Measurements from ENCODE around the gene ADNP2.

DNA sequence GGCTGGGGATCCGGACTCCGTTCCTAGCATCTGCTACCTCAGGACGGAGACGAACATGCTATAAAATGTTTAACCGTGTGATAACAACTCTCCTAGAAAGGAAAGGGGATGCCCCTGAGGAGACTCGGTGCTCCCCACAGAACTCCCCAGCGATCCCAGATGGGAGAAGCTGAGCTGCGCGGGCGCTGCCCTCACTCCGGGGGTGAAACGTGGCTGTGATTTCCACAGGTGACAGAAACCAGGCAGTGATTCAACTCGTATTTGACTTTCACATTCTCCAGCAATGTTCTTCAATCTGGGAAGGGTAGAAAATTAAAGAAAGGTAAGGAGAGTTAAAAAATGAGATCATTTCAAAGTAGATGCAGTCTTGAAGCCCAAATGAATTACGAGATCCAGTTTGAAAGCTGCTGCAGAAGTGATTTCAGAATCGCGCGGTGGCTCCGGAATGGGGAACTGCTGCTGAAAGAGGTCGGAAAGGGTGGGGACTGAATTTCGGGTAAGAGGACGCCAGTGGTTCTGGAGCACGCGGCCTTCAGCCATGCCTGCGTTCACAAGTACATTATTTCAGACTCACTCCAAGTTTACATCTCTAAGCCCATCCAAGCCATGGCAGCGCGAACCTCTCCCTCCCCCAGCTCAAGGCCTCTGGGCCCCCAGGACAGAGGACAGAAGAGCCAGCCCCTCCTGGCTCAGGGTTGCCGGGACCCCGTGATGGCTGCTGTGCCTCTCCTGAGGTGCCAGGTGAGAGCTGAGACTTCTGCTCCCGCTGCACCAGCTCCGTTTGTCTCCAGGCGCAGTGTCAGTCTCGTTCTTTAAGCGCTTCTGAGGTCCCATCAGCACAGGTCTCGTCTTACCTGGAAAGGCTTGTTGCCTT is 39.5 kb downstream of the ADNP2 start:
- TF ChIP-seq, protein P1, sequence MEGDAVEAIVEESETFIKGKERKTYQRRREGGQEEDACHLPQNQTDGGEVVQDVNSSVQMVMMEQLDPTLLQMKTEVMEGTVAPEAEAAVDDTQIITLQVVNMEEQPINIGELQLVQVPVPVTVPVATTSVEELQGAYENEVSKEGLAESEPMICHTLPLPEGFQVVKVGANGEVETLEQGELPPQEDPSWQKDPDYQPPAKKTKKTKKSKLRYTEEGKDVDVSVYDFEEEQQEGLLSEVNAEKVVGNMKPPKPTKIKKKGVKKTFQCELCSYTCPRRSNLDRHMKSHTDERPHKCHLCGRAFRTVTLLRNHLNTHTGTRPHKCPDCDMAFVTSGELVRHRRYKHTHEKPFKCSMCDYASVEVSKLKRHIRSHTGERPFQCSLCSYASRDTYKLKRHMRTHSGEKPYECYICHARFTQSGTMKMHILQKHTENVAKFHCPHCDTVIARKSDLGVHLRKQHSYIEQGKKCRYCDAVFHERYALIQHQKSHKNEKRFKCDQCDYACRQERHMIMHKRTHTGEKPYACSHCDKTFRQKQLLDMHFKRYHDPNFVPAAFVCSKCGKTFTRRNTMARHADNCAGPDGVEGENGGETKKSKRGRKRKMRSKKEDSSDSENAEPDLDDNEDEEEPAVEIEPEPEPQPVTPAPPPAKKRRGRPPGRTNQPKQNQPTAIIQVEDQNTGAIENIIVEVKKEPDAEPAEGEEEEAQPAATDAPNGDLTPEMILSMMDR (IDR thresholded peaks at IDR 0.05), result no peak
- no peak for TF ChIP-seq POLR2AphosphoS5 (IDR thresholded peaks at IDR 0.05; ENCODE audit: low read depth, low read length)
- no peak for TF ChIP-seq TCF7L2 (IDR thresholded peaks at IDR 0.05; ENCODE audit: low read depth, low read length)
- TF ChIP-seq, protein P2, sequence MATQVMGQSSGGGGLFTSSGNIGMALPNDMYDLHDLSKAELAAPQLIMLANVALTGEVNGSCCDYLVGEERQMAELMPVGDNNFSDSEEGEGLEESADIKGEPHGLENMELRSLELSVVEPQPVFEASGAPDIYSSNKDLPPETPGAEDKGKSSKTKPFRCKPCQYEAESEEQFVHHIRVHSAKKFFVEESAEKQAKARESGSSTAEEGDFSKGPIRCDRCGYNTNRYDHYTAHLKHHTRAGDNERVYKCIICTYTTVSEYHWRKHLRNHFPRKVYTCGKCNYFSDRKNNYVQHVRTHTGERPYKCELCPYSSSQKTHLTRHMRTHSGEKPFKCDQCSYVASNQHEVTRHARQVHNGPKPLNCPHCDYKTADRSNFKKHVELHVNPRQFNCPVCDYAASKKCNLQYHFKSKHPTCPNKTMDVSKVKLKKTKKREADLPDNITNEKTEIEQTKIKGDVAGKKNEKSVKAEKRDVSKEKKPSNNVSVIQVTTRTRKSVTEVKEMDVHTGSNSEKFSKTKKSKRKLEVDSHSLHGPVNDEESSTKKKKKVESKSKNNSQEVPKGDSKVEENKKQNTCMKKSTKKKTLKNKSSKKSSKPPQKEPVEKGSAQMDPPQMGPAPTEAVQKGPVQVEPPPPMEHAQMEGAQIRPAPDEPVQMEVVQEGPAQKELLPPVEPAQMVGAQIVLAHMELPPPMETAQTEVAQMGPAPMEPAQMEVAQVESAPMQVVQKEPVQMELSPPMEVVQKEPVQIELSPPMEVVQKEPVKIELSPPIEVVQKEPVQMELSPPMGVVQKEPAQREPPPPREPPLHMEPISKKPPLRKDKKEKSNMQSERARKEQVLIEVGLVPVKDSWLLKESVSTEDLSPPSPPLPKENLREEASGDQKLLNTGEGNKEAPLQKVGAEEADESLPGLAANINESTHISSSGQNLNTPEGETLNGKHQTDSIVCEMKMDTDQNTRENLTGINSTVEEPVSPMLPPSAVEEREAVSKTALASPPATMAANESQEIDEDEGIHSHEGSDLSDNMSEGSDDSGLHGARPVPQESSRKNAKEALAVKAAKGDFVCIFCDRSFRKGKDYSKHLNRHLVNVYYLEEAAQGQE (IDR thresholded peaks at IDR 0.05; ENCODE audit: insufficient read depth in 1 of 2, low read depth in 2 of 2, low read length in 1 of 2), result no peak
- TF ChIP-seq SIN3A (IDR thresholded peaks at IDR 0.05; ENCODE audit: borderline replicate concordance, insufficient read depth, low read depth, low read length), result no peak
